MM.1S (cell line): ENCODE measurements around the gene KCNJ1.

ENCODE experiments used
- CTCF ChIP-seq: fragments of 300-600 bp; sonication (generic); IDR thresholded peaks from 2 replicates; pipeline ENCODE4 v1.5.1; 2016; ENCODE audit warnings: antibody characterized with exemption, low read length, mixed read lengths
- EZH2phosphoT487 ChIP-seq: fragments of 300-600 bp; sonication (generic); IDR thresholded peaks from 2 replicates; pipeline ENCODE4 v1.6.1; 2018; ENCODE audit warnings: antibody characterized with exemption, low read length

DNA sequence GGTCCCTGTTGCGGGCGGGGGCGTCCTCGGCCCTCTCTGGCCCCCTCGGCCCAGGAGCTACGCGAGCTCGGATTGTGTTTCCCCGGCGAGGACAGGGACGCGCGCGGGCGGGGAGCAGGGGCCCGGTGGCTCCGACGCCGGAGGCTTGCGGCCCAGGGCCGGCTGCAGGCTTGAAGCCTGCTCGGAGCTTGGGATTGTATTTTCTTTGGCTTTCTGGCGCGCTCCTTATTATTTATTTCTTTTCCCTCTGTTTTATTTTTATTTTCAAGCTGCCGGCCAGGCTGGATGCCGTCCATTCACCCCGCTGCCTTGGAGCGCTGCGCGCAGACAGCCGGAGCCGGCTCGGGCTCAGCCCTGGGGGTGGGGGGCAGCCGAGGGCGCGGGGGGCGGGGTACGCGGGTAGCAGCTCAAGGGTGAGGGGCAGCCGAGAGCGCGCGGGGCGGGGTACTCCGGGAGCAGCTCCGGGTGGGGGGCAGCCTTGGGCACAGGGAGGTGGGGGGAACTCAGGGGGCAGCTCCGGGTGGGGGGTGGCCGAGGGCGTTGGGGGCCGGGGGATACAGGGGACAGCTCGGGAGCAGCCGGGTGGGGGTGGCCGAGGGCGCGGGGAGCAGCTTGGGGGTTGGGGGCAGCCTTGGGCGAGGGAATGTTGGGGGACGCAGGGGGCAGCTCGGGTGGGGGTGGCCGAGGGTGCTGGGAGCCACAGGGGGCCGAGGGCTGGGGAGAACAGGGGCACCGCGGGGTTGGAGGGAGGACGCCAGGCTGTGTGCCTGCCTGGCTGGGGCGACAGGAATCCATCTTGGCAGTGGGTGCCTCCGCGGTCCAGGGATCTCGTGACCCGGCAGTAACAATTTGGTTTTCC lies 42.7 kb downstream of the KCNJ1 start:
- TF ChIP-seq CTCF (no peak), EZH2phosphoT487 (no peak)
